GM21360 (cell line): ENCODE measurements around the gene ACOT7.
"Not testable (repeated sequence)": the region's sequence is repeated elsewhere in the genome, so short reads cannot be mapped to it uniquely, and the experiment has no call there.

Experiments used
- ATAC-seq: cut with Tn5 transposase; IDR thresholded peaks from one replicate; pipeline ENCODE4 v1.9.1; 2021; ENCODE audit warnings: mild to moderate bottlenecking, moderate library complexity; ENCODE audit not compliant: unreplicated experiment

Gene ACOT7, protein sequence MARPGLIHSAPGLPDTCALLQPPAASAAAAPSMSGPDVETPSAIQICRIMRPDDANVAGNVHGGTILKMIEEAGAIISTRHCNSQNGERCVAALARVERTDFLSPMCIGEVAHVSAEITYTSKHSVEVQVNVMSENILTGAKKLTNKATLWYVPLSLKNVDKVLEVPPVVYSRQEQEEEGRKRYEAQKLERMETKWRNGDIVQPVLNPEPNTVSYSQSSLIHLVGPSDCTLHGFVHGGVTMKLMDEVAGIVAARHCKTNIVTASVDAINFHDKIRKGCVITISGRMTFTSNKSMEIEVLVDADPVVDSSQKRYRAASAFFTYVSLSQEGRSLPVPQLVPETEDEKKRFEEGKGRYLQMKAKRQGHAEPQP

DNA sequence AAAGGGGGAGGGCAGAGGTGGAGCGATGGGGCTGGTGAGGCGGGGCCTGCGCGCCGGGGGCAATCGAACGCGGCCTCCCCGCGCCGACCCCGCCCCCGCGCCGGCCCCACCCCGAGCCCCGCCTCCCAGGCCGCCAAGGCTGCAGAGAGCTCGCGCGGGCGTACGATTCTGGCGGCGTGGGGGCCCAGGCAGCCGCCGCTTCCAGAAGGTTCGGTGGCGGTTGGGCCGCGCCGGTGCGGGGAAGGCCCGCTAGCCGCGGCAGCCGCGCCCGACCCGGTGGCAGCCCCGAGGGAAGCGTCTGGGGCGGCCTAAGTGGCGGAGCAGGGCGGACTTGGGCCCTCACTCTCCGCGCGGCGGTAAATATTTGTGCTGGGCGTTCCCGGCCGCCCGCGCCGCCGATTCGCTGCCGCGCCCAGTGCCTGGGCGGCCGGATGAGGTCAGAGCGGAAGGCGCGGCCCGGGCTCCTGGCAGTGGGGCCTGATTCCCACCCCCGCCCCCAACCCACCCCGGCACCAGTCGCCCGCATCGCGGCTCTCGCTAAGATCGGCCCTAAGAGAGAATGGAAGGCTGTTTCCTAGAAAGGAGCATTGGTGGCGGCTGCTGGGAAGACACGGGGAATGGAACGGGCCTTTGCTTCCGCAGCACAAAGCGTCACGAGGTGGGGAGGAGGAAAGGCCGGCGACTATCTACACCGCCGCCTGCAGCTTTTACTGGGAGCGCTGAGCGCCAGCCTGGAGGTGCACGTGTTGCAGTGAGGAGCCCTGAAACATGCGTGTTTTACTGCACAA lies at the start of gene ACOT7:
TSS of gene ACOT7 (minus strand) at position 368 of the 788 bp plus-strand sequence. CDS start 368 bp downstream, outside the sequence.
- ATAC-seq, result peak; percentile 76

DNA sequence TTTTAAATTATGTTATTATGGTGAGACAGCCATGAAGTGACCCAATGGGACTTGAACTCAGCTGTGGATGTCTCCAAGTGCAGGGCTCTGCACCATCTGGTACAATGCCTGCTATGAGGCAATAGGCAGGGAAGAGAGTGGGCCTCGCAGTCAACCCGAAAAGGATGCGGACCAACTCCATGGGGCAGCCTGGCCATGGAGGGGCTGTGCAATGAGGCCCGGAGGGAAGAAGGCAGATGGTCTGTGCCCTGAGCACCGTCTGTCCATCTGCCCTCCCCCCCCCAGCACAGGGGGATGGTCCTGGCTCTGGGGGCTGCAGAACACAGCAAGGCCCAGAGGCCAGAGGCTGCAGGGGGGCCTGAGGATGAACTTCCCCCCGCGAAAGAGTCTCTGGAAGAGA lies 48.0 kb upstream of the ACOT7 start:
- no peak for ATAC-seq

DNA sequence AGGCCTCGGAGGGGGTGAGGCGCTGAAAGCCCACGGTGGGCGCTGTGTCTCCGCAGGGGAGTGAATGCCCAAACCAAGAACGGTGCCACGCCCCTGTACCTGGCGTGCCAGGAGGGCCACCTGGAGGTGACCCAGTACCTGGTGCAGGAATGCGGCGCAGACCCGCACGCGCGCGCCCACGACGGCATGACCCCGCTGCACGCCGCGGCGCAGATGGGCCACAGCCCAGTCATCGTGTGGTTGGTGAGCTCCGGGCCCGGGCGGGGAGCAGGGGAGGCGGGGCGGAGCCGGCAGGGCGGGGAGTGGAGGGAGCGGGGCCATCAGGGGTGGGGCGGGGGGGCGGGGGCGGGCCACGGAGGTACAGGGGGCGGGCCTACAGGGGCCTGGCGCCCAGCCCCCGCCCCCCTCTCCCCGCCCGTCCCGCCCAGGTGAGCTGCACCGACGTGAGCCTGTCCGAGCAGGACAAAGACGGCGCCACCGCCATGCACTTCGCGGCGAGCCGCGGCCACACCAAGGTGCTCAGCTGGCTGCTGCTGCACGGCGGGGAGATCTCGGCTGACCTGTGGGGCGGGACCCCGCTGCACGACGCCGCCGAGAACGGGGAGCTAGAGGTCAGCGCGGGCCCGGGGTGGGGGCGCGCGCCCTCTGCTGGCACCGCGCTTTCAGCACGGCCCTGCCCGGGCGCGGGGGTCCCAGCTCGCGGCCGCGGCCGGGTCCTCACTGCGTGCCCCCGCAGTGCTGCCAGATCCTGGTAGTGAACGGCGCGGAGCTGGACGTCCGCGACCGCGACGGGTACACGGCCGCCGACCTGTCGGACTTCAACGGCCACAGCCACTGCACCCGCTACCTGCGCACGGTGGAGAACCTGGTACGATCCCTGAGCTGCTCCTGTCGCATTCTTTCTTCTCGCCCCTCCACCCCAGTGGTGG lies 46.9 kb upstream of the ACOT7 start:
- no peak for ATAC-seq

DNA sequence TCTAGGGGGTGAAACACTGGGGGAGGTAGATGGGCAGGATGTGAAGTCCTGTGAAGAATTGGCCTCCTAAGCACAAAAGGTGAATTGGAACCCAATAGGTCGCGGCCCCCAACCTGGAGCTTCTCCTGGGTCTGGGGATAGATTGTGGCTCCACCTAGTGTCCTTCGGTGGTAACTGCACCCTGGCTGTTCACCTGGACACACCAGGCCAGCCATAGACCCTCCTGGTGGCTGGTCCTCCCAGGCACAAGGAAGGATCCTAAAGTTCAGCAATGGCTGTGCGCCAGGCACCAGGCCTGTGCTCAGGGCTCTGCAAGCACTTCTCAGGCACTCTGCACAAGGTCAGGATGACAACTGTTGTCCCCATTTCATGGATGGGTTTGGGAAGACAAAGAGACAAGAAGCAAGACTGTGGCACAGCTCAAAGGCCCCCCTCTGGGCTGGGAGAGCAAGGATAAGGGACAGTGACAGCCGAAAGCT lies 44.5 kb upstream of the ACOT7 start:
- ATAC-seq, result peak; percentile 67

DNA sequence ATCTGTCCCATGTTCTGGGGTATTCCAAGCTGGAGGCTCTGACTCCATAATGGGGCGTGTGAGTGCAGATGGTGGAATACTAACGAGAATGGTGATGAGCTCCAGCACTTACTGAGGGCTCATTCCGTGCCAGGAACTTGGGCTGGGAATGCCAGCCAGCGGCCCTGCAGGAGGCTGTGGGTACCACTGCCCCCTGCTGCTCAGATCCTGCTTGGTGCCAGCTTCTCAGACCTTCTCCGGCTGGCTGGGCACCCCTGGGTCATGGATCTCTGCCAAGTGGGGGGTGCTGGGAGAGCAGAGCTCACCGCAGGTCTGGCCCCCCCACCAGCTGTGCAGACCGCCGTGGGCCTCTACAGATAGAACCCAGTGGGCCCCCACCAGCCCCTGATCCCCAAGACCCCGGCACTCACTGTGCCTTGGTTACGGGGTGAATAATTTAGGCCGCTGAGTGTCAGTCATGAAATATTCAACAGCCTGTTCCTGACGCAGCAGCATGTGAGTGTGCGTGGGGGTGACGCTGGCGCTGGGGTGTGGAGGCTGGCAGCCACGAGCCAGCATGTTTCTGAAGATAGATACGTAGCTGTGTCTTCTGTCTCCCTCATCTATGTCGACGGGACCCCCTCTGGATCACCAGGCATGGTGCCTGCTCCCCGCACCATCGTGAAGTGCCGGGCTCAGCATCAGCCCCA lies 43.6 kb upstream of the ACOT7 start:
- not testable (repeated sequence) for ATAC-seq

DNA sequence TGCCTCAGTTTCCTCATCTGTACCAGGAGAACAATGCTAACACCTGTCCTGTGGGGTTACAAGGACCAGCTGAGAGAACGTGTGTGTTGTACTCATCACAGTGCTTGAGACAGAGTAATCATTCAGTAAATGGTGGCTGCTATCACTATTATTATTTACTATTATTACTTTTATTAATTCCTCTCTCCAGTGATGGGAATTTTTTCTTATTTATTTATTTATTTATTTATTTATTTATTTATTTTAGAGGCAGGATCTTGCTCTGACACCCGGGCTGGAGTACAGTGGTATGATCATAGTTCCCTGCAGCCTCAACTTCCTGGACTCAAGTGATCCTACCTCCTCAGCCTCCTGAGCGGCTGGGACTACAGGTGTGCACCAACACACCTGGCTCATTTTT lies 42.7 kb upstream of the ACOT7 start:
- not testable (repeated sequence) for ATAC-seq

DNA sequence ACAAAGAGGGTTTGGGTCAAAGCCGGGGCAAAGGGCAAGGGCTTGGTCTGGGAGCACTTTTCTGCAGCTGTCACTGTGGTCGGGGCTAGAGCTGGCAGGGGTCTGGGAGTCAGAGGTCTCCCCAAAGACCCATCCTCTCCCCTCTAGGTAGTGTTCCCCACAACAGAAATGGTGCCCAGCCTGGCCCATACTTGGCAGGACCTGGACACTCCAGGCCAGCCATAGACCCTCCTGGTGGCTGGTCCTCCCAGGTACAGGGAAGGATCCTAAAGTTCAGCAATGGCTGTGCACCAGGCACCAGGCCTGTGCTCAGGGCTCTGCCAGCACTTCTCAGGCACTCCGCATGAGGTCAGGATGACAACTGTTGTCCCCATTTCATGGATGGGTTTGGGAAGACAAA lies 42.0 kb upstream of the ACOT7 start:
- no peak for ATAC-seq

DNA sequence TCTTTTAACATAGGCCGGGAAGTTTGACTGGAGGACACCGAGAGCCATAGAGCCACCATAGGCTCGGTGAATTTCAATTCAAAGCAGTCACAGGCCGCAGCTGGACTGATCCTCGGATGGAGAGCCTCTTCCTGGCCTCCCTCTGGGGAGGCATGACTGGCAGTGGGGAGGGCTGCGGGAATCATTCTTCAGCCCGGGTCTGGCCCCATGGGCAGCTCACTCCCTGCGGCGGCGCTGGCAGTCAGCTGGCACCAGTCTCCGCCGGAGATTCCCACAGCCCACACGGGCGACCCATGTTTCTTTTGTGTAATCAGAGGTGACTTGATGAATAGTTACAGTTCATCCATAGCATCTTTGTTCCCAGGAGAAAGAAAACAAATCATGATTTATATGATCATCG lies 41.6 kb upstream of the ACOT7 start:
- ATAC-seq, result no peak

DNA sequence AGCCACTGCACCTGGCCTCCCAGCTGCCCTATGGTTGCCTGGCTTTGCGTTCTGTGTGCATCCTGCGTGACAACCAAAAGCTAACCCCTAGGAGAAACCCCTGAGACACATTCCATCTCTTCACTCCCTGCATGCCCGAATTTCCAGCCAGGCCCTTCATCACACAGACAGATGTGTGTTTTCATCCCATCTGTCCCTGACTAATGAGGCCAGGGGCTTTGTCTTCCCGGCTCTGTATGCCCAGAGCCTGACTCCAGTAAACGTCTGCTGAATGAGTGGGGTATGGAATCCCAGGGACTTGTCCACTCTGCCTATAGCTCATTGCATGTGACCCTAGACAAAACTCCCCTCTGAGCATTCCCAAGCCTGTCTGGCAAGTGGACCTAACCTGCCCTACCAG lies 40.6 kb upstream of the ACOT7 start:
- ATAC-seq, result no peak

DNA sequence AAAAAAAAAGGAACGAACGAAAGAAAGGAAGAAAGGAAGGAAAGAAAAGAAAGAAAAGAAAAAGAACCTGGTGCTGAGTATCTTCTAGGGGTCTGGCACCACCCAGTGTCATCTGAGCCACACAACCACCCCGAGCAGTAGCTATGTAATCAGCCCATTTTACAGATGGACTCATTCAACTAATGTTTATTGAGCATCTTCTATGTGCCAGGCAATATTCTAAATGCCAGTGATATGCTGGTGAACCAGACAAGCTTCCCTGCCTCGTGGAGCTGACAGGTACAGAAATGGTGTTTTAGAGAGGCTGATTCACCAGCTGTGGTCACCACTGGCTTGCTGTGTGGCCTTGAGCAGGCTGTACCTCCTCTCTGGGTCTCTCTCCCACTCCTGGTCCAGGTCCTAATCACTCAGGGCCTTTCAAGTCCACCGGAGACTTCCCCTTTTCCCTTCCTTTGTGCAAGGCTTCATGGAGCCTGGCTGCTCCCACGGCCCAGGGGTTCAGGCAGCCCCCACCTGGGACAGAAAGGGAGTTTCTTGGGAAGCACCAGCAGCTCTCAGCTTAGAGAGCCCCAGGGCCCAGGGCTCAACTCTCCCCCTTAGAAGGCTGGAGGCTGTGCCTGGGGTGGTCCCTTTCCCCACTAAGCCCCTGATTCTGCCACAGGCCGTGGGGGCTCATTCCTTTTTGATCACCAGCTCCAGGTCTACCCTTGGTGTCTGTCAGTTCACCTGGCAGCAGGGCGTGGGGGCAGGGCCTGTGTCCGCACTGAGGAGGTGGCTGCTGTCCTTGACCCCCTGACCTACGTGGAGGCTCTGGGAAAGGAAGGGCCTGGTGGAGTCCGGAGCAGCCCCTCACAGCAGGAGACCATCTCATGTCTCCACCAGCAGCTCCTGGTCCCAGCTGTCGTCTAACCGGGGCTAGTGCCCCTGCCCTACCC lies 38.3 kb upstream of the ACOT7 start:
- ATAC-seq, result not testable (repeated sequence)

DNA sequence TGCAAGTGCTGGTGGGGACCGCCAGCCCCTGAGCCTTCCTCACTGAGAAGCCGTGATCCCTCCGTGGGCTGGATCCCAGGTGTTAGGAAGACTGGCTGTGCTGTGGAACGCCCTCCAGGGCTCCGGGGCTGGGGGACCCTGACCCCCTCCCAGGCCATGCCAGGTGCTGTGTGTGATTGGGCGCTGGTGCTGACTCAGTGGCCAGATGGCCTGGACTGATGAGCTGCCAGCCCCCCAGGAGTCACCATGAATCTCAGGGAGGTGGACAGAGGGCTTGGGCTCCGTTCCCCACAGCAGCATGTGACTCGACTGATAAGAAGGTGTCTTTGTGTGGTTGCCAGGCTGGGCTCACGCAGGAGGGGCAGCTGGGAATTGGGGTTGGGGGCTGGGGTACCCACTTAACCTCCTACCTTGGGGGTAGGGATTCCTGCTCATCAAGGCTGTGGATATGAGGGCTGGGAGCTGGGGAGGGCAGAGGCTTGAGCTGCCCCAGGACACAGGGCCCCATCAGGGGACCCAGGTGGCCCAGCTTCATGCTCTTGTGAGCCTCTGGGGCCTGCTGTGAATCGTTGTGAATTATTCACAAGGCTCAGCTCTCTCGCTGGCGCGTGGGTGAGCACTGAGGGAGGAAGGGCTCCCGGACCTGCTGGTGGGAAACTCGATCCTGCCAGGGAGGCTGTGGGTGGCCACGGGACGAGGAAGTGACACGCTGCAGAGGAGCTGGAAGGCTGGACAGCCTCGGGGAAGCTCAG lies 36.3 kb upstream of the ACOT7 start:
- not testable (repeated sequence) for ATAC-seq

DNA sequence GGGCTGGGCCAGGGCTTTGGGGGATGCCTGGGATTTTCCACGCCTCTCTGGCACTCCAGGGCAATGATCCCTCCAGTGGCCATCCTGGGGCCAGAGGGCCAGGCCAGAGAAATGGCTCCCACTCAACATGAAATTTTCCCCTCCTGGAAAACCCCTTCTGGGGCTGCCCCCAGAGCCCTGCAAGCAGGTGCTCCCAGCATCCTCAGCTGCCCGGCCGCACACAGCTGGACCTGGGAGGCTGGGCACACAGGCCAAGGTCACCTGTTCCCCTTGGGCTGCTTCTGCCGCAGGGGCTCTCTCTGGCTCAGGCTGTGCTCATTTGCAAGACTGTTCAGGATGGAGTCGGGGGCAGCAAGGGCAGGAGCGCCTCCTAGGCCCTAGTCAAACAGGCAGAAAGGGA lies 34.9 kb upstream of the ACOT7 start:
- ATAC-seq, result not testable (repeated sequence)

DNA sequence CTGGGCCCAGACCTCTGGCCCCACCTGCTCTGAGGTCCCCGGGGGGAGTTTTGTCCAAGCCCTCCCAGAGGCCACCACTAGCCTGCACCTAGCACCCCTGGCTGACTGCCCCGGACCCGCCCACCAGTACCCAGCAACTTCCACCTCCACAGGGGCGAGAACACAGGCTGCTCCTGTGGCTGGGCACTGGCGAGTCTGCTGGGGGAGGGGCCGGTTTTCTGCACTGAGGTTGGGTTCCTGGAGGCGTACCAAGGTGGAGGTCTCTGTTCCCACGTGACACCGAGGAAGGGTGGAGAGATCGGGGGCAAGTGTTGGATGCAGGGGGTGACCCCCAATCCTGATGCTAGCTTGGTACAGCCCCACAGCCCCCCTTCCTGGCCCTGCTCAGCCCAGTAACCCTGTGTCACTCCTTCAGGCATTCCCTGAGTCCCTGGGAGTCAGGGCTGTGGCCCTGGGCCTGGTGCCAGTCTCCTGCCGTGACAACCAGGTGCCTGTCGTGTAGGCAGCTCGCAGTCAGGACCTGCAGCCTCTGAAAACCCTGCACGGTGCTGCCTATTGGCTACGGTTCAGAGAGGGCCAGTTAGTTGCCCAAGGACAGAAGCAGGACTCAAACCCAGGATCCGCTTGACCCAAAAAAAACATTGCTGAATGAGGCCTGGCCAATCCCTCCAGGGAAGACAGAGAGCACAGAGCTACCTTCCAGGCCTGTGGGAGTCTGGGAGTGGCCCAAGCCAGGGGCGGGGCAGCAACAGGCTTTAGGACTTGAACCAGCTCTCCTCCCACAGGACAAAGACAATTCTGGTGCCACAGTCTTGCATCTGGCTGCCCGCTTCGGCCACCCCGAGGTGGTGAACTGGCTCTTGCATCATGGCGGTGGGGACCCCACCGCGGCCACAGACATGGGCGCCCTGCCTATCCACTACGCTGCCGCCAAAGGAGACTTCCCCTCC lies 34.1 kb upstream of the ACOT7 start:
- no peak for ATAC-seq

DNA sequence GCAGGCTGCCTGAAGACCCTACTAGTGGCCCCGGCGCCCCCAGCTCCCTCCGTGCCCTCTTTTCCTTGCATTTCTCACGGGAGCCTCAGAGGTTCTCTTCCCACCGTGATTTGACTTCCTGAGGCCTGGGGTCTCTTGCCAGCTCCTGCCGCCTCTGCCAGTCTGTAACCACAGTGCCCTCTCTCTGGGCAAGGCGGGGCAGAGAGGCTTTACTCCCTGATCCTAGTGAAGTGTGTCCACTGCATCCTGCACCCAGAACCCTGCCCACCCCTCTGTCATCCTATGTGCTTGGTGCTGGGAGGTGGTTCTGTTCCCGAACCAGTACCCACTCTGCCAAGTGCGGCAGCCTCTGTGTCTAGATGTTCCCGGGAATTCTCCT lies 33.4 kb upstream of the ACOT7 start:
- ATAC-seq, result no peak

DNA sequence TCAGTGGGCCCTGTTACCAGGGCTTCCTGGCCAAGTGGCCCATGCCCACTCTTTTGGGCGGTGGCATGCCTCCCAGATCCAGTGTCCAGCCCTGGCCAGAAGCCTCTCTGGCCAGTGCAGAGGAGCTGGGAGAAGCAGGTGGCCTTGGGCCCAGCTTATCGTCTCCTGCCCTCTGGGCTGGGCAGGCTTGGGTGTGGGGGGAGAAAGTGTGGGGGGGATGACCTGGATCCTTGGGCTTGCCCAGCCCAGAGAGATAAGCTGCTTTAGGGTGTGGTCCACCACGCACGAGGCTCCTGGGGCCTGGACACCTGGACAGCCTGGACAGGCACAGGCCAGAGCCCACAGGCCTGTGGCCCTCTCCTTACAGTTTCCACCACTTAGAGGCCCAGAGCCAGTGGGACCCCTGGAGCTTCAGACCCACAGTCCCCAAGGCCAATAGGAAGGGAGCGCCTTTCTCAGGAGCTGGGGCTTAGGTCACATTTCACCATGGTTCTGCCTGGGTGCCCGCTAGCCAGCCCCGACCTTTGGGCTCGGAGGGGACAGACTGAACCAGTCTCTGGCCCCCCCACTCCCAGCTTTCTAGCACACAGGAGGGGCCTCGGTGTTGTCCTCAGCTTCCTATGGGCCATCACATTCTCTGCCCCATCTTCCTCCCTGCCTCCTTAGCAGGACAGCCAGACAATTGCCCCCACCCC lies 32.9 kb upstream of the ACOT7 start:
- ATAC-seq, result no peak

DNA sequence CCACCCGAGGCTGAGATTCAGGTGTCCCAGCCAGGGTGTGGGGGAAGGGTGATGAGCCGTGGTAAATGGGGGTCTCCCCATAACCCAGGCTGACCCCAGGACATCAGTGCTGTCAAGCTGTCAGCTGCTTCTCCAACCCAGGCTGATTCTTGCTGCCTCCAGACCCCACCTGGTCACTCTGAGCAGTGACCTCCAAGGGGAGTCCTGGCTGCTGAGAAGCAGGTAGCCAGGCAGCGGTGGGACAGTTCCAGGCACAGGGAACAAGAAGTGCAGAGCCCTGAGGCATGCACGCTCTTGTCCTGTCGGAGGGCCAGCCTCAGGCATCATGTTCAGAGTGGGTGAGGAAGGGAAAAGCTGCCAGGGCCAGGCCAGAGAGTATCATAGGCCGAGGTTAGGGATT lies 32.1 kb upstream of the ACOT7 start:
- no peak for ATAC-seq
